ENCODE measurements around the gene TBX21. TPM values are rescaled to one million over a fixed set of nuclear protein-coding genes. Genes with fewer than 3 reads are reported as not detected.

The TBX21 gene
- polyA plus RNA-seq, 3 donors = 0.05 to 0.16 (median 0.13) TPM

DNA sequence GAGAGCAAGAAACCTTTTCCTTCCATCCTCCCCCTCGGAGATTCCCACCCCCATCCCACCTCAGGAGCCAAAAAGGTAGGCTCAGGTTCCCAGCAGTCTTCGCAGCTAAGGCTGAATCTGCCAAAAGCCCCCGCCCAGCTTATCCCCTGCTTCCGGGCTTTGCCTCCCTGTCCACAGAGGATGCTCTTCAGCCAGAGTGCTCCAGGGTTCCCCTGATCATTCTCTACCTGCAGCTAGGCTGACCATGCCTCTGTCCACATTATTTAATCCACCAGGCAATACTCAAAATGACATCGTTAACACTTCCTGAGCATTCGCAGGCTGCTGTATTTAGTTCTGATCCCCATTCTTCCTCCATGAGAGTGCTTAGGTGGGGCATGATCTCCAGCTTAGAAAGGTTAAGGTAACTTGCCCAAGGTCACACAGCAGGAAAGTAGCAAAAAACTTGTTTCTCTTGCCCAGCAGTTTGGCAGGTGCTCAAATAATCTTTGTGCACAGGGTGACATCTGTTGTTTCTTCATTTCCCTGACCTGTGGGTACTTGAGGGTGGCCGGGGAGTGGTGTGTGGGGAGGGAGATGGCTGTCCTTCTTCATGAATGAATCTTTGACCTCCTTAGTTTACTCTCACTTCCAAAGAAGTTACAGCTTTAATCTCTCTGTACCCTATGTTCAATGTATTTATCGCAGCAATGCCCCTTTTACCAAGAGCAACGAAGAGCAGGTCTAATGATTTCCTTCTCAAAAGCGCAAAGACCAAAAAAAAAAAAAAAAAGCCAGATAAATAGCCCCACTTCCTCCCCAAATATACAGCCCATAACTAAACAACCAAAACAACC lies 39.9 kb upstream of the TBX21 start:
- H3K4me3 ChIP-seq (replicated peaks in 1 of 3; ENCODE audit: low read depth in 2 of 3, low read length in 3 of 3) = peak overlapping the region in 1 of 3 experiments; percentile 70
- intact Hi-C loops (cut with micrococcal nuclease) = no loop called here
- Mint-ChIP-seq H3K9me3 (peaks cover 0 to 9% (median 0%) of the 10 kb centered on the region in 7 donors), H3K4me3 (peak overlapping the region; percentile 86 to 94), H3K27me3 (ENCODE audit: low read depth in 3 of 3) (peaks cover 26 to 34% (median 26%) of the 10 kb centered on the region in 3 donors), H3K36me3 (peaks cover 6 to 8% of the 10 kb centered on the region in 2 donors), H3K4me1 (peaks cover 25% of the 10 kb centered on the region), H3K27ac (peak overlapping the region in 2 of 7 donors; percentile 22 to 26)
- H3K4me1 ChIP-seq (ENCODE audit: control insufficient read depth in 1 of 2, insufficient read depth in 2 of 2, low read length in 2 of 2) = peaks cover 22 to 34% of the 10 kb centered on the region in 2 donors
- no peaks in the 10 kb centered on the region for H3K36me3 ChIP-seq (replicated peaks in 1 of 2; ENCODE audit: control insufficient read depth in 1 of 2, insufficient read depth in 2 of 2, low read length in 2 of 2)
- no peaks in the 10 kb centered on the region for H4K20me1 ChIP-seq (ENCODE audit: insufficient read depth, low read length)
- no peak overlapping the region for H3K27ac ChIP-seq (ENCODE audit: low read depth in 1 of 2, low read length in 2 of 2)
- peak overlapping the region; percentile 21 for H3K9ac ChIP-seq (ENCODE audit: insufficient read depth, low read length, poor library complexity, severe bottlenecking)
- H3K27me3 ChIP-seq (ENCODE audit: control insufficient read depth in 2 of 2, insufficient read depth in 2 of 2, low read length in 2 of 2) = peaks cover 9 to 19% of the 10 kb centered on the region in 2 donors
- H3K9me3 ChIP-seq (replicated peaks in 1 of 2; ENCODE audit: control insufficient read depth in 1 of 2, insufficient read depth in 1 of 2, low read length in 2 of 2) = no peaks in the 10 kb centered on the region
- WGBS (ENCODE audit: insufficient coverage) = 34% methylated on average over 7 of the region's 10 CpGs
- H3K79me2 ChIP-seq (ENCODE audit: insufficient read depth, low read length) = no peaks in the 10 kb centered on the region
- H2AFZ ChIP-seq (ENCODE audit: insufficient read depth, low read depth, low read length, poor library complexity, severe bottlenecking) = peak overlapping the region; percentile 59
- H3K4me2 ChIP-seq (replicated peaks; ENCODE audit: extremely low read depth, low read length, poor library complexity, severe bottlenecking) = peak overlapping the region; percentile 96
- no peak for DNase-seq
- TF ChIP-seq, protein P1, sequence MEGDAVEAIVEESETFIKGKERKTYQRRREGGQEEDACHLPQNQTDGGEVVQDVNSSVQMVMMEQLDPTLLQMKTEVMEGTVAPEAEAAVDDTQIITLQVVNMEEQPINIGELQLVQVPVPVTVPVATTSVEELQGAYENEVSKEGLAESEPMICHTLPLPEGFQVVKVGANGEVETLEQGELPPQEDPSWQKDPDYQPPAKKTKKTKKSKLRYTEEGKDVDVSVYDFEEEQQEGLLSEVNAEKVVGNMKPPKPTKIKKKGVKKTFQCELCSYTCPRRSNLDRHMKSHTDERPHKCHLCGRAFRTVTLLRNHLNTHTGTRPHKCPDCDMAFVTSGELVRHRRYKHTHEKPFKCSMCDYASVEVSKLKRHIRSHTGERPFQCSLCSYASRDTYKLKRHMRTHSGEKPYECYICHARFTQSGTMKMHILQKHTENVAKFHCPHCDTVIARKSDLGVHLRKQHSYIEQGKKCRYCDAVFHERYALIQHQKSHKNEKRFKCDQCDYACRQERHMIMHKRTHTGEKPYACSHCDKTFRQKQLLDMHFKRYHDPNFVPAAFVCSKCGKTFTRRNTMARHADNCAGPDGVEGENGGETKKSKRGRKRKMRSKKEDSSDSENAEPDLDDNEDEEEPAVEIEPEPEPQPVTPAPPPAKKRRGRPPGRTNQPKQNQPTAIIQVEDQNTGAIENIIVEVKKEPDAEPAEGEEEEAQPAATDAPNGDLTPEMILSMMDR (IDR thresholded peaks at IDR 0.05) = no peak

DNA sequence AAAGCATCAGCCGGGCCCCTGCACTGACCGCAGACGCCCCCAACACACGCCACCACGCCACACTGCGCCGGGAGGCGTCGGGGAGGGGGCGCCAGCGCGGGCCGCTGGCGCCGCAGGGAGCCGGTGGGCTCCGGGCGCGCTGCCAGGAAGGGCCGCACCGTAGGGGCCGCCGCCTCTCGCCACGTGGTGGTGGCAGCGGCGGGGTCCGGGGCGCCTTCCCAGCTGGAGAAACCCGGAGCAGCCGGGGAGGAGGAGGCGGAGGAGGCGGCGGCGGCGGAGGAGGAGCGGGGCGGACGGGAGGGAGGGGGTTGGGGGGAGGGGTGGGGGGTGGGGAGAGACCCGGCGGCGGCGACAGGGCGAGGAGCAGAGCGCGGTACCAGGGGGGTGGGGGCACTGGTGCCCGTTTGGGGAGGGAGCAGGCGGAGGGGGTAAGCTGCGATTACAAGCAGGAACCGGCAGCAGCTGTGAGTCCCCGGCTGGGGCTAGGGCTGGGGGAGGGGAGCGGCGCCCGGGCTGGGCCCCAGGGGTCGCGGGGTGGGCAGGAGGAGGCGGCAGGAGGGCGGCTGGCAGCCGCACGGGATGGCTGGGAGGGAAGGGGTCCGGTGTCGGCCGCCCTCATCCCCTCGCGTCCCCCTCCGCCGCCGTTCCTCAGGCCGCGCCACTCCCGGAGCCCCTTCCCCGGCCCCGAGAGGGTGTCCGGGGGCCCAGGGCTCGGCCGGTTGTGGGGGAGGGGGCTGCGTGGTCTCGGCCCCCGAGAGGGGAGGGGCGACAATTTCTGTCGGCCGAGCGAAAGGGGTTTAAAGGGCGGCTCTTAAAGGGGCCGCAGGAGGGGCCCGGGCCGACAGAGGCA lies 39.1 kb upstream of the TBX21 start, which contains the start of gene TBKBP1:
Gene TBKBP1 (plus strand): TSS at position 431 of the 850 bp plus-strand sequence. CDS start 1,952 bp downstream, outside the sequence.
- peak within 1 kb of the TSS; percentile 84 for H2AFZ ChIP-seq (ENCODE audit: insufficient read depth, low read depth, low read length, poor library complexity, severe bottlenecking)
- peaks cover under 1% of the 10 kb centered on the region for H4K20me1 ChIP-seq (ENCODE audit: insufficient read depth, low read length)
- intact Hi-C loops (cut with micrococcal nuclease) = no loop called here
- H3K27ac ChIP-seq (ENCODE audit: low read depth in 1 of 2, low read length in 2 of 2) = peak within 1 kb of the TSS in 1 of 2 donors; percentile 61
- peak within 1 kb of the TSS; percentile 69 for H3K9ac ChIP-seq (ENCODE audit: insufficient read depth, low read length, poor library complexity, severe bottlenecking)
- peaks cover 25% of the 10 kb centered on the region for H3K4me1 Mint-ChIP-seq
- peak within 1 kb of the TSS; percentile 88 to 94 for H3K4me3 Mint-ChIP-seq
- no peaks in the 10 kb centered on the region for H3K36me3 ChIP-seq (replicated peaks in 1 of 2; ENCODE audit: control insufficient read depth in 1 of 2, insufficient read depth in 2 of 2, low read length in 2 of 2)
- H3K27ac Mint-ChIP-seq = peak within 1 kb of the TSS in 4 of 7 donors; percentile 22 to 78 (median 70)
- H3K4me1 ChIP-seq (ENCODE audit: control insufficient read depth in 1 of 2, insufficient read depth in 2 of 2, low read length in 2 of 2) = peaks cover 22 to 34% of the 10 kb centered on the region in 2 donors
- peaks cover 4 to 6% of the 10 kb centered on the region in 2 donors for H3K36me3 Mint-ChIP-seq
- under 1% methylated on average over 58 of the region's 87 CpGs for WGBS (ENCODE audit: insufficient coverage)
- TF ChIP-seq, protein P1 (IDR thresholded peaks at IDR 0.05) = no peak
- H3K27me3 ChIP-seq (ENCODE audit: control insufficient read depth in 2 of 2, insufficient read depth in 2 of 2, low read length in 2 of 2) = peaks cover 9 to 19% of the 10 kb centered on the region in 2 donors
- H3K4me2 ChIP-seq (replicated peaks; ENCODE audit: extremely low read depth, low read length, poor library complexity, severe bottlenecking) = peak within 1 kb of the TSS; percentile 96
- H3K4me3 ChIP-seq (replicated peaks in 1 of 3; ENCODE audit: low read depth in 2 of 3, low read length in 3 of 3) = peak within 1 kb of the TSS; percentile 48 to 76 (median 61)
- H3K27me3 Mint-ChIP-seq (ENCODE audit: low read depth in 3 of 3) = peaks cover 26 to 36% (median 27%) of the 10 kb centered on the region in 3 donors
- H3K9me3 Mint-ChIP-seq = peaks cover 0 to 6% (median 0%) of the 10 kb centered on the region in 7 donors
- H3K9me3 ChIP-seq (replicated peaks in 1 of 2; ENCODE audit: control insufficient read depth in 1 of 2, insufficient read depth in 1 of 2, low read length in 2 of 2) = no peaks in the 10 kb centered on the region
- no peaks in the 10 kb centered on the region for H3K79me2 ChIP-seq (ENCODE audit: insufficient read depth, low read length)
- no peak for DNase-seq

All from CD14-positive monocyte (primary cell).